ENCODE measurements around the gene HBG2. TPM values are rescaled to one million over a fixed set of nuclear protein-coding genes. Genes with fewer than 3 reads are reported as not detected.

HBG2 gene
- polyA plus RNA-seq, 1 donor from 2014 or later, result not detected

DNA sequence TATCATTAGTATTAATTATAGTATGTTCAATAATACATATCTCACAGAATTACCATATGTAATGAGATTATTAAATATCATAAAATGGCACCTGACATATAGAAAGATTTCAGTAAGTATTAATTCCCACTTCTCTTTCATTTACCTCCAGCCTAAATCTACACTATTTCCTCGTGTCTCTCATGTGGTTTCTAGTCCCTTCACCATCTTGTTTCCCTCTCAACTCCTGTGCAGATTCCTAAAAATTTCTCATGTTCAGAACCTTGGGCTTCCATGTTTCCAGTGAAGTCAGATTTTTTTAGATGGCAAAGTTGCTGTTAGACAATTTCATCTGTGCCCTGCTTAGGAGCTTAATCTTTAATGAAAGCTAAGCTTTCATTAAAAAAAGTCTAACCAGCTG lies 29.3 kb upstream of the HBG2 start:
- Histone ChIP-seq H3K9me2 (ENCODE audit: insufficient read depth, low read length) (no peaks in the 10 kb centered on the region), H3K79me2 (replicated peaks; ENCODE audit: insufficient read depth, low read length) (no peaks in the 10 kb centered on the region)
- TF ChIP-seq SMC3 (conservative IDR thresholded peaks at IDR 0.05; ENCODE audit: poor library complexity) (no peak), RAD21 (conservative IDR thresholded peaks at IDR 0.05) (no peak), MXI1 (conservative IDR thresholded peaks at IDR 0.05; ENCODE audit: poor library complexity, severe bottlenecking) (no peak), CTCF (IDR thresholded peaks at IDR 0.05; ENCODE audit: poor library complexity, severe bottlenecking) (no peak), EZH2 (IDR thresholded peaks at IDR 0.05; ENCODE audit: borderline replicate concordance, insufficient read depth, low read length, poor library complexity, severe bottlenecking) (no peak), REST (IDR thresholded peaks at IDR 0.05; ENCODE audit: borderline replicate concordance) (no peak), POLR2AphosphoS5 (IDR thresholded peaks at IDR 0.05) (no peak), EP300 (conservative IDR thresholded peaks at IDR 0.05; ENCODE audit: poor library complexity, severe bottlenecking) (no peak), TAF1 (IDR thresholded peaks at IDR 0.05; ENCODE audit: low read depth) (no peak)

DNA sequence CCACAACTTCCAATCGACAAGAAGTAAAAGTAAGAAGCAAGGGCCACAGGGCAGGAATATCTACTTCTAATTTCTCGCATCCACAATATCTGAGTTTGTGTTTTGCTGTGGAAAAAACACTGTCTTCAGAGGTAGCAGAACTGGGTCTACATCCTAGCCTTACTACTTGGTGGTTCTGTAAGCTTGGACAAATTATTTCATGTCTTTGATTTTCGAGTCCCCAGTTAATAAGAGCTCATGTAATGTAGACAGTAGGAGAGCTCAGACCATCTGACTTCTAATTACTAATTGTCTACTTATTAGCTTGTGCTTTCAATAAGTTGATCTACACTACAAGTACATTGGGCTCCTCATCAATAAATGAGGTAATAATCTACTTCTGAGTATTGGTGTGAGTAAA lies 28.5 kb upstream of the HBG2 start:
- Histone ChIP-seq H3K79me2 (replicated peaks; ENCODE audit: insufficient read depth, low read length) (no peaks in the 10 kb centered on the region), H3K4me2 (ENCODE audit: low read length) (no peak overlapping the region), H2AFZ (ENCODE audit: low read depth, low read length) (no peak overlapping the region), H3K9me2 (ENCODE audit: insufficient read depth, low read length) (no peaks in the 10 kb centered on the region), H3K9ac (ENCODE audit: low read length) (no peak overlapping the region), H4K20me1 (ENCODE audit: insufficient read depth) (no peaks in the 10 kb centered on the region), H3K27me3 (ENCODE audit: insufficient read depth, low read depth, low read length) (no peaks in the 10 kb centered on the region), H3K36me3 (ENCODE audit: insufficient read depth, low read length) (no peaks in the 10 kb centered on the region), H3K9me3 (ENCODE audit: low read length) (no peaks in the 10 kb centered on the region), H3F3A (ENCODE audit: insufficient read depth, low read length, poor library complexity, severe bottlenecking) (no peaks in the 10 kb centered on the region), H3K4me3 (ENCODE audit: low read length) (no peak overlapping the region), H3K27ac (ENCODE audit: low read length) (no peak overlapping the region)
- TF ChIP-seq EP300 (conservative IDR thresholded peaks at IDR 0.05; ENCODE audit: poor library complexity, severe bottlenecking) (no peak), MXI1 (conservative IDR thresholded peaks at IDR 0.05; ENCODE audit: poor library complexity, severe bottlenecking) (no peak), RAD21 (conservative IDR thresholded peaks at IDR 0.05) (no peak), EZH2 (IDR thresholded peaks at IDR 0.05; ENCODE audit: borderline replicate concordance, insufficient read depth, low read length, poor library complexity, severe bottlenecking) (no peak), CTCF (IDR thresholded peaks at IDR 0.05; ENCODE audit: poor library complexity, severe bottlenecking) (no peak), POLR2AphosphoS5 (IDR thresholded peaks at IDR 0.05) (no peak)

More for the DNA sequence above, 29.3 kb upstream of the HBG2 start:
- H3K4me3 ChIP-seq (ENCODE audit: low read length), result no peak overlapping the region
- H3K27ac ChIP-seq (ENCODE audit: low read length), result no peak overlapping the region
- no peaks in the 10 kb centered on the region for H3K36me3 ChIP-seq (ENCODE audit: insufficient read depth, low read length)
- no peaks in the 10 kb centered on the region for H3K9me3 ChIP-seq (ENCODE audit: low read length)
- H4K20me1 ChIP-seq (ENCODE audit: insufficient read depth), result no peaks in the 10 kb centered on the region
- no peaks in the 10 kb centered on the region for H3K27me3 ChIP-seq (ENCODE audit: insufficient read depth, low read depth, low read length)
- no peak overlapping the region for H2AFZ ChIP-seq (ENCODE audit: low read depth, low read length)
- no peak overlapping the region for H3K9ac ChIP-seq (ENCODE audit: low read length)
- H3F3A ChIP-seq (ENCODE audit: insufficient read depth, low read length, poor library complexity, severe bottlenecking), result no peaks in the 10 kb centered on the region
- no peak overlapping the region for H3K4me2 ChIP-seq (ENCODE audit: low read length)
